ENCODE data around the gene PCDHA3.
A peak's percentile ranks its signal among the peaks of the same experiment; 100 is the strongest.

PCDHA3 gene

GRCh38 chr5:140800816-140801493 lies at the start of gene PCDHA3:
TSS of gene PCDHA3 (plus strand) at chr5:140801057.
- Histone ChIP-seq H3K9me3 (ENCODE audit: control insufficient read depth, insufficient read depth, low read depth, low read length) (no peaks in the 10 kb centered on the region), H3K4me1 (ENCODE audit: control insufficient read depth, insufficient read depth, low read length) (no peaks in the 10 kb centered on the region), H3K4me3 (ENCODE audit: low read depth, low read length) (no peak within 1 kb of the TSS), H3K27ac (ENCODE audit: extremely low read depth, low read depth, low read length) (no peak within 1 kb of the TSS), H3K36me3 (ENCODE audit: control insufficient read depth in 2 of 2, insufficient read depth in 1 of 2, low read length in 2 of 2) (no peaks in the 10 kb centered on the region)
- ChIA-PET CTCF (interaction anchor here (0.5 to 0.6 kb wide), 2 partner anchors 462 to 525 kb away, joined by 3 read pairs; no protein-coding TSS in a partner anchor), POLR2A (no interaction called here)
- no peak for TF ChIP-seq ZSCAN23 (tag by site-specific recombination; IDR thresholded peaks at IDR 0.05)
- peak; percentile 47 for TF ChIP-seq ZNF654 (tag by site-specific recombination; IDR thresholded peaks at IDR 0.05; ENCODE audit: low read depth)

GRCh38 chr5:140753561-140753960 lies 47.3 kb upstream of the PCDHA3 start:
- ChIA-PET POLR2A (no interaction called here), CTCF (no interaction called here)
- Histone ChIP-seq H3K9me3 (ENCODE audit: control insufficient read depth, insufficient read depth, low read depth, low read length) (no peaks in the 10 kb centered on the region), H3K4me1 (ENCODE audit: control insufficient read depth, insufficient read depth, low read length) (no peaks in the 10 kb centered on the region), H3K4me3 (ENCODE audit: low read depth, low read length) (no peak overlapping the region), H3K27ac (ENCODE audit: extremely low read depth, low read depth, low read length) (no peak overlapping the region), H3K36me3 (ENCODE audit: control insufficient read depth in 2 of 2, insufficient read depth in 1 of 2, low read length in 2 of 2) (no peaks in the 10 kb centered on the region)
- no peak for TF ChIP-seq ZNF354C (tag by site-specific recombination; IDR thresholded peaks at IDR 0.05; ENCODE audit: borderline replicate concordance, low read depth)
- TF ChIP-seq ZNF174 (tag by site-specific recombination; IDR thresholded peaks at IDR 0.05): no peak
- TF ChIP-seq ZNF501 (tag by site-specific recombination; IDR thresholded peaks at IDR 0.05): no peak
- no peak for TF ChIP-seq ZNF549 (tag by site-specific recombination; IDR thresholded peaks at IDR 0.05)
- TF ChIP-seq IKZF3 (tag by site-specific recombination; IDR thresholded peaks at IDR 0.05): no peak
- no peak for TF ChIP-seq FEZF1 (tag by site-specific recombination; IDR thresholded peaks at IDR 0.05)
- no peak for TF ChIP-seq ZNF623 (tag by site-specific recombination; IDR thresholded peaks at IDR 0.05)
- no peak for TF ChIP-seq ZNF488 (tag by site-specific recombination; IDR thresholded peaks at IDR 0.05)
- no peak for TF ChIP-seq ZNF133 (tag by site-specific recombination; IDR thresholded peaks at IDR 0.05)
- TF ChIP-seq ZNF398 (tag by site-specific recombination; IDR thresholded peaks at IDR 0.05): no peak
- TF ChIP-seq TCF7L2 (IDR thresholded peaks at IDR 0.05; ENCODE audit: borderline replicate concordance, low read depth, low read length): no peak
- TF ChIP-seq ZNF146 (tag by site-specific recombination; IDR thresholded peaks at IDR 0.05): no peak
- no peak for TF ChIP-seq PRDM6 (tag by site-specific recombination; IDR thresholded peaks at IDR 0.05)
- no peak for TF ChIP-seq ZNF837 (tag by site-specific recombination; IDR thresholded peaks at IDR 0.05)
- no peak for TF ChIP-seq ZNF366 (tag by site-specific recombination; conservative IDR thresholded peaks at IDR 0.05)
- TF ChIP-seq ZNF350 (tag by site-specific recombination; IDR thresholded peaks at IDR 0.05): no peak
- no peak for TF ChIP-seq SCRT1 (tag by site-specific recombination; IDR thresholded peaks at IDR 0.05; ENCODE audit: borderline replicate concordance)
- TF ChIP-seq ZNF121 (tag by site-specific recombination; IDR thresholded peaks at IDR 0.05): no peak
- no peak for TF ChIP-seq ZNF175 (tag by site-specific recombination; IDR thresholded peaks at IDR 0.05)

Data from HEK293 (cell line).